HG03571 (cell line): ENCODE data around the gene SGPP1.
"Not testable (repeated sequence)": the region's sequence is repeated elsewhere in the genome, so short reads cannot be mapped to it uniquely, and the experiment has no call there.

Experiments used
- ATAC-seq: cut with Tn5 transposase; IDR thresholded peaks from one replicate; pipeline ENCODE4 v1.9.1; 2021; ENCODE audit not compliant: unreplicated experiment

Gene SGPP1

GRCh38 chr14:63676615-63677014 is 51.2 kb downstream of the SGPP1 start:
- ATAC-seq = no peak

DNA sequence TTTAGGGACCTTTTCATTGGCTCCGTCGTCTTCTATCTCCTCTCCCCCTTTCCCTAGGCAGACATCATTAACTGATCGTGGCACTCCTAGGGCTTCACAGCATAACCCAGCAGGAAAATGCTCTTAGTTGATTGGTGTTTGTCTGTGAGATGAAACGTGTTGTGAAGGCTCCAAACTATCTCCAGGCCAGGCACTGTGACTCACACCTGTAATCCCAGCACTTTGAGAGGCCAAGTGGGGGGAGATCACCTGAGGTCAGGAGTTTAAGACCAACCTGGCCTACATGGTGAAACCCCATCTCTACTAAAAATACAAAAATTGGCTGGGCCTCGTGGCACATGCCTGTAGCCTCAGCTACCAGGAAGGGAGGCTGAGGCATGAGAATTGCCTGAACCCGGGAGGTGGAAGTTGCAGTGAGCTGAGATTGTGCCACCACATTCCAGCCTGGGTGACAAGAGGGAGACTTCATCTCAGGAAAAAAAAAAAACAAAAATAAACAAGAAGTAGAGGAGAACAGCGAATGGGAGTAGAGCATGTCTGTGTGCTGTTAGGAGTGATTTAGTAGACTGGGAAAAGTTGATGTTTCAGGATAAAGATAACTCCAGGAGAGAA is 53.9 kb downstream of the SGPP1 start:
- ATAC-seq = no peak

DNA sequence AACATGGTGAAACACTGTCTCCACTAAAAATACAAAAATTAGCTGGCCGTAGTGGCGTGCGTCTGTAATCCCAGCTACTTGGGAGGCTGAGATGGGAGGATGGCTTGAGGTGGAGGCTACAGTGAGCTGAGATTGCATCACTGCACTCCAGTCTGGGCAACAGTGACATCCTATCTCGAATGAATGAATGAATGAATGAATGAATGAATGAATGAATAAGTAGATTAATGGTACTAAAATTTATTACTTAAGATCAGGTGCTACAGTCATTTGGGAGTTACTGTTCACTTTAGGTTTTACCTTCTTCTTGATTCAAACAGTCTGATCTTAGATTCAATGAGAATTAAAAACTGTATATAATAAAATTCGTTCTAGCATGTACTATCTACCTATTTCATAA is 54.6 kb downstream of the SGPP1 start:
- ATAC-seq = no peak

- peak; percentile 73 for ATAC-seq
Measured at GRCh38 chr14:63672417-63673180, 55.3 kb downstream of the SGPP1 start.

DNA sequence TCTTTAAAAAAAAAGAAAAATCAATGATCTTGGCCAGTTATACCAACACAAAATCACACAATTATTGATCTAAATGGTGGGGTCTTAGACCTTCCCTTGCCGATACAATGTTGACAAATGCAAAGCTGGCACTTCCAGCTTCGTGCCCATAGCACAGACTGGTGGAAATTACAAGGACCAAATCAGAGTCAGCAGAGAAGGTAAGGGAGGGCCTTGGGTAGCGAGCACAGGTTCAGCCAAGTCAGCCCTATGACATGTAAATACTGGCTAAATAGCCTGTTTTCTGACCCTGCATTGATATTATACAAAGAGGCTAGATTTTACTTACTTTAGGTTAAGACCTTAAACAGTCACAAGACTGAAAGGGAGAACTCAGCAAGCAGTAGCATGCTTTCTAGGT is 55.9 kb downstream of the SGPP1 start:
- peak; percentile 3 for ATAC-seq

DNA sequence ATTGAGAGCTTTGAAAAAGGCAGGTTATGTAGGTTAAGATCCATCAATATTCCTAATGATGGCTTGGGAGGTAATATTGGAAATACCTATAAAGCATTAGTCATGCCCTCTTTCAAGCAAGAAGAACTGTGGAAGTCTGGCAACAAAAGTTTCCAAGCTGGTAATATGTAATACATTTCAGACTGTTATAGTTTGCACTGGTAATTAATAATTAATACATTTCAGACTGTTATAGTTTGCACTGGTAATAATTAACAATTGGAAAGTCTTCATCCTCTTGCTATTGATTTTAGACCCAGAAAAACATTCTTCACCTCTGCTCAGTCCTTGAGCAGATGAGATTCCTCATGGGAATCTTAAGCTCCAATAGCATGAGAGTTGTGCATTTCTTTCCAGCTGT is 57.2 kb downstream of the SGPP1 start:
- no peak for ATAC-seq

DNA sequence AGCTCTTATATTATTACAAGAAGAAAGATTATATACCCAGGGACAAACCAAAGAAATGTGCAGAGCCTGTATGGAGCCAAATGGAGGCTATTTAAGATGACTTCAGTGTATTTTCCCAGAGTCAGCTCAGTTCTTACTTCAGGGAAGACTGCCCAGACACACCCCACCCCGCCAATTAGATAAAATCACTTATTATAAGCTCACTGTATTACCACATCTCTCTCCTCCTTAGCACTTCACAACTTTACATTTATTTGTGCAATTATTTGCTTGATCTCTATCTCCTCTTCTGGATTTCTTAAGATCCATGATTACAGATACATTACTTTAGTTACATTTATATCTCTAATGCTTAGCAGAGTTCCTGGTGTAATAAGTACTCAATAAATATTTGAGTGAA is 61.5 kb downstream of the SGPP1 start:
- no peak for ATAC-seq

DNA sequence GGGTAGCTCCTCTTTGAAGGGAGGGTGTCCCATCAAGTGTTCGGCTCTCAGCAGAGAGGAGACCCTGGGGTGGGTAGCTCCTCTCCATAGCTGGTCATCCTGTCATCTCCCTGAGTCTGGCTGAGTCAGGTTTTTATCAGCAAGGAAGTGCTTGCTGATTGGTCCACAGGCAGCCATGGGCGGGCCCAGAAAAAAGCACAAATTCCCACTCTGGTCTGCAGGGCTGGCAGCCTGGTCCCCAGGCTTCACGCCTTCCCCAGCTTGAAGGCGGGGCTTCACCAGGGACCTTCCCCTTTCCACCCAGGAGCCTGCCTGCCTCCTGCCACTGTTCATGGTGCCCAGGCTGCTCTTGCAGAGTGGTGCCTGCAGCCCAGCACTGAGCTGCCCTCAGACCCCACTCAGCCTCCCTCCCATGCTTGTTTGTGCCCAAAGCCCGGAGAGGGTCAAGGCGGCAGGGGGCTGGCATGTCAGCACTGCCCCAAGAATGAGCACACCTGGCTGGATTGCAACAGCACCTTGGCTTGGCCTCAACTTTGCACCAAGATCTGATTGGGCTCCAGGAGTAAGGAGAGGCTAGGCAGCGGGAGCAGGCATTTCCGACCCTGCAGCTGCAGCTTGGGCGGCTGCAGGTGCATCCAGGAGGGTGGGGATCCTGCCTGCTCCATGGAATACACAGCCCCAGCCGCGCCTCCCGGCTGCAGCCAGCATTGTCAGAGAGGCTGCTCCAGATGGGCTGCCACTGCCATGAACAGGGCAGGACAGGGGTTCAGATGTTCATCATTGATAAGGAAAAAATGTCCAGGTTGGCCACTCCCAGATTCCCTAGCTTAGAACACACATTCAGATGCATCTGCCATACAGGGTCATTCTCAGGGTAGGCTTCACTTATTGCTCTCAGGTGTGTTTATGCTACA is 64.2 kb downstream of the SGPP1 start:
- no peak for ATAC-seq

GRCh38 chr14:63662776-63663175 is 65.1 kb downstream of the SGPP1 start:
- no peak for ATAC-seq

- ATAC-seq = not testable (repeated sequence)
Measured at GRCh38 chr14:63661881-63662280, 66.0 kb downstream of the SGPP1 start.

DNA sequence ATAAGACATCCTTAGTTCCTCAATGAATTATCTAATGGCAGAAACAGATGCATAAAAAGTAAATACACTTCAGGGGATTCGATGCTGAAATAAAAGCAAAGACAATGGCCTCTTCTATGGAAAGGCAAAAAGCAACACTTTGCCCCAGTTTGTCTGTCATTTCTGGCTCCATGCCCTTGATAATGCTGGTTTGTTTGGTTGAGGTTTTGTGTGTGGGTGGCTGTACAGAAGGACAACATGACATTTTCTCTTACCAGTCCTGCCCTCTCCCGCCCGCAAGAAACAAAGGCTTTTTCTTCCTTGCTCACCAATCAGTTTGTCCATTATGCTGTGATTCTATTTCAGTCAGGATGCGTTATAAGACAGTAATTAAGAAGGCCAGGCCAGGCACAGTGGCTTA is 68.1 kb downstream of the SGPP1 start:
- ATAC-seq = no peak

DNA sequence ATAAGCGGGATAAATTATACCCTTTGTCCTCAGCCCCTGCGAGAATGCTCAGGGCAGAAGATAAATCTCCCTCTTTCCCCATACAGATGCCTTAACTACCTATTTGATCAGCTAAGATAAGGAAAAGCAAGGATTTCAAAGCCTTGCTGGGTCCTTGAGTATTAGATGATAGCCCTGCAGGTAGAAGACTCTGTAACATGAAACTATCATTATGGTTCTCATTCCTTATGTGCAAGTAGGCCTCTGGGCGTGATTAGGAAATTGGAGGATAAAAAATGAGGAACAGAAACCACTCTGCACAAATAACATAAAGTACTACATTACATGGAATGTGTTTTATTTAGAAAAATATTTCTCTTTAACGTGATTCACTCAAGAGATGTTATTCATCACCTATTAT is 71.7 kb downstream of the SGPP1 start:
- no peak for ATAC-seq

DNA sequence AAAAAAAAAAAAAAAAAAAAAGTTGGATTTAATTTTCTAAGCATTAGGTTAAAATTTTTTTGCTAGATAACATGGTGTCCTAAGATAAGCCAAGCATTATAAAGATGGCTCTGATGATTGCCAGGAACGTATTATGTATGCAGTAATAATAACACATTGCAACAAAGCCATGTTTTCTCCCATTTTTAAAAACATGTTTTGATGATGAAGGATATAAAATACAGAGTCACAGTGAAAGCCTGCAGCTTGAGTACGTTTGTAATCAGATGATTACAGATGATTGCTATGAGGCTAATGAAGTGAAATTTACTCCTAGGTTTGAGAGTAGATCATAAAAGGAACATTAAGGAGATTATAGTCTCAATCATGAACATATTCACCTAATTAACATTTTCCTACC is 72.9 kb downstream of the SGPP1 start:
- no peak for ATAC-seq

DNA sequence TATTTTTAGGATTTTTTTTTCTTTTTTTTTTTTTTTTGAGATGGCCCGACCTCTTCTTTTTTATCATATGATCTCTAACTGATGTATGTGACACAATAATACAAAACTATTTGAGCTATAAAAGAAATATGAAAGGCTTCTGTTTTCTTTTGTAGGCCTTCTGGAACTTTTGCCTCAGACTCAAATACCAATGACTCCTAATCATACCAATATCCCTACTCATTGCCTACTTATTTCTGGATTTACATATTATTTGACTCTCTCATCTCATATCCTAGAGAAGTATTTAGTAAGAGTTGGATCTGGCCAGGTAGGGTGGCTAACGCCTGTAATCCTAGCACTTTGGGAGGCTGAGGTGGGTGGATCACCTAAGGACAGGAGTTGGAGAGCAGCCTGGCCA is 73.5 kb downstream of the SGPP1 start:
- ATAC-seq = no peak

GRCh38 chr14:63652406-63652805 is 75.5 kb downstream of the SGPP1 start:
- no peak for ATAC-seq

- ATAC-seq = no peak
Measured at GRCh38 chr14:63650256-63650952, 77.5 kb downstream of the SGPP1 start.

DNA sequence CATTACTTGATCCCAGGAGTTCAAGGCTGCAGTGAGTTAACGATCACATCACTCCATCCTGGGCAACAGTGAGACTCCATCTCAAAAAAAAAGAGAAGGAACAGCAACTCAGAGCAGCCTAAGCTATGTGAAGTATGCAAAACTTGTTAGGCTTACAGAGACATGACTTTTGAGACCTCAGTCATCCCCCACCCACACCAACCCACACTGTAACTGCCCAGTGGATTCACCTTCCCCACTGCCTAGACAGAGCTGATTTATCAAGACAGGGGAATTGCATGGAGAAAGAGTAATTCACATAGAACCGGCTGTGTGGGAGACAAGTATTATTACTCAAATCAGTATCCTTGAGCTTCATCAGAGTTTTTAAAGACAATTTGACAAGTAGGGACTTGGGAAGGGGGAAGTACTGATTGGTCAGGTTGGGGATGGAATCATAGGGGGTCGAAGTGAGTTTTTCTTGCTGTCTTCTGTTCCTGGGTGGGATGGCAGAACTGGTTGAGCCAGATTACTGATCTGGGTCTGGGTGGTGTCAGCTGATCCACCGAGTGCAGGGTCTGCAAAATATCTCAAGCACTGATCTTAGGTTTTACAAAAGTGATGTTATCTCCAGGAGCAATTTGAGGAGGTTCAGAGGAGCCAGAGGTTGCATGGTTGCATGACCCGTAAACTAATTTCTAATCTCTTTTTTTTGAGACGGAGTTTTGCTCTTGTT is 80.0 kb downstream of the SGPP1 start:
- ATAC-seq = no peak

DNA sequence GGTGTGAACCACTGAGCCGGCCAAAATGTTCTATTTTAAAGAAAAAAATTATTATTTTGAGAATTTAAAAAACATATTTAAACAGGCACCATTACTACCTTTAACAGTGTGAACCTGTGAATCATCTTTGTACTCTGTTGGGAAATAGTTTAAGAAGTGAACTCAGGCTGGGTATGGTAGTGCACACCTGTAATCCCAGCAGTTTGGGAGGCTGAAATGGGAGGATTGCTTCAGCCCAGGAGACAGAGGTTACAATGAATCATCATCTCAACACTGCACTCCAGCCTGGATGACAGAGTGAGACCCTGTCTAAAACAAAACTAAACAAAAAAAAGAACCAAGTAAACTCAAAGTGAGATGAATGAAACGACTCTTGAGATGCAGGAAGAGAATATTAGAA is 83.1 kb downstream of the SGPP1 start:
- ATAC-seq = no peak

- ATAC-seq = no peak
Measured at GRCh38 chr14:63642656-63643382, 85.0 kb downstream of the SGPP1 start.

DNA sequence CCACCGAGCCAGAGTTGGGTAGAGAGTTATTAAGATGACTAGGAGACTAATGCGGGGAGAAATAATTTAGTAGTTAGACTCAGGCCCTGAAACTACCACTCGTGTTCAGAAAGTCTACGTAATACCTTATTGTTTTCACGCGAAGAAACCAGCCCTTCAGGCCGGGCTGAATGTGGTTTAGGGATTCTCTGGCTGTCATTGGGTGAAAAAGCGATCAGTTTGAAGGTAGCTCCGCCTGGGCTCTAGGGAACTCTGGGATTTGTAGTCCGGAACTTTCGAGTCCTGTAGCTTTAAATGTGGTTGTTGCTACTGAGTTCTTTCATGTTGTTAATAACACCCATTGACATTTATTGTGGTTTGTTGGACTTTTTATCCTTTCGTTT is 85.6 kb downstream of the SGPP1 start:
- peak; percentile 55 for ATAC-seq
